Muscle layer of duodenum (tissue), 2 donors: ENCODE measurements around the gene KLHL25.
A peak's percentile ranks its signal among the peaks of the same experiment; 100 is the strongest.

Experiments used
- H3K27ac ChIP-seq: one replicate; pipeline ENCODE4 v1.7.0; 2013; ENCODE audit warnings: mild to moderate bottlenecking, low read length
- H3K27me3 ChIP-seq: one replicate; pipeline ENCODE4 v1.7.0; 2013; ENCODE audit warnings: low read depth, mild to moderate bottlenecking, control low read depth, low read length
- H3K36me3 ChIP-seq, 2 donors: one replicate each; pipeline ENCODE4 v1.7.0; 2013; ENCODE audit warnings: low read length in 2 of 2, control low read depth in 1 of 2, mild to moderate bottlenecking in 1 of 2; ENCODE audit not compliant: insufficient read depth in 2 of 2, control insufficient read depth in 1 of 2
- H3K4me1 ChIP-seq, 2 donors: one replicate each; pipeline ENCODE4 v1.7.0; 2013; ENCODE audit warnings: low read length in 2 of 2, mild to moderate bottlenecking in 2 of 2, control low read depth in 1 of 2, moderate library complexity in 1 of 2; ENCODE audit not compliant: insufficient read depth in 2 of 2, control insufficient read depth in 1 of 2
- H3K4me3 ChIP-seq, 2 donors: one replicate each; pipeline ENCODE4 v1.7.0; 2013; ENCODE audit warnings: low read length in 2 of 2, low read depth in 1 of 2, mild to moderate bottlenecking in 1 of 2
- H3K9me3 ChIP-seq, 2 donors: one replicate each; pipeline ENCODE4 v1.7.0; 2013; ENCODE audit warnings: low read length in 2 of 2, control low read depth in 1 of 2, mild to moderate bottlenecking in 1 of 2; ENCODE audit not compliant: control insufficient read depth in 1 of 2
- donor health status: healthy.

Gene KLHL25

GRCh38 chr15:85737061-85737460, 57.7 kb downstream of the KLHL25 start:
- Histone ChIP-seq H3K4me3 (no peak overlapping the region), H3K9me3 (peaks cover 0 to 11% of the 10 kb centered on the region in 2 donors), H3K4me1 (peaks cover 0 to 4% of the 10 kb centered on the region in 2 donors), H3K36me3 (peaks cover 61 to 66% of the 10 kb centered on the region in 2 donors), H3K27ac (no peak overlapping the region), H3K27me3 (no peaks in the 10 kb centered on the region)

DNA sequence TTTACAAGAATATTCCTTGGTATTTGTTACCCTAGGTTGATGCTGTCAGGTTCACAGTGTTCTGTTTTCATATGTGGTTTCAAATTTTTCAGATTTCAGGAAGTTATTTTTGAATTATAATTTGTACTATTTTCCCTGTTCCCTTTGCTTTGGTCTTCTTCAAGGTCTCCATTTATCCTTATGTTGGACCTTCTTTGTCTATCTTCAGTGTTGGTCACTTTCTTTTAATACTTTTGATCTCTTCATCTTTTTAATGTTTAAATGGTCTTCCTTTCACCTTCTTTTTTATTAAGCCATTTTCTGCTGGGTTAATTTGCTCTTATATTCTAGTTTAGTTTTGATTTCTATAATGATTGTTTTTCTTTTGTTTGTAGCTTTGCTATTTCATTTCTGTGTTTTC, 61.3 kb downstream of the KLHL25 start:
- no peaks in the 10 kb centered on the region for H3K27me3 ChIP-seq
- H3K36me3 ChIP-seq = peaks cover 60 to 80% of the 10 kb centered on the region in 2 donors
- no peak overlapping the region for H3K27ac ChIP-seq
- peaks cover 0 to 8% of the 10 kb centered on the region in 2 donors for H3K4me1 ChIP-seq
- H3K9me3 ChIP-seq = peaks cover 0 to 11% of the 10 kb centered on the region in 2 donors
- H3K4me3 ChIP-seq = peak overlapping the region in 1 of 2 donors; percentile 27

- Histone ChIP-seq H3K36me3 (peaks cover 73 to 85% of the 10 kb centered on the region in 2 donors), H3K9me3 (peaks cover 0 to 11% of the 10 kb centered on the region in 2 donors), H3K27ac (no peak overlapping the region), H3K4me3 (no peak overlapping the region), H3K4me1 (peaks cover 0 to 15% of the 10 kb centered on the region in 2 donors), H3K27me3 (no peaks in the 10 kb centered on the region)
These were observed 64.5 kb downstream of the KLHL25 start for GRCh38 chr15:85730001-85730820.

- no peak overlapping the region for H3K4me3 ChIP-seq
- H3K36me3 ChIP-seq = peaks cover 79 to 84% of the 10 kb centered on the region in 2 donors
- H3K27ac ChIP-seq = peak overlapping the region; percentile 90
These were observed 67.7 kb downstream of the KLHL25 start for GRCh38 chr15:85727068-85727467.

DNA sequence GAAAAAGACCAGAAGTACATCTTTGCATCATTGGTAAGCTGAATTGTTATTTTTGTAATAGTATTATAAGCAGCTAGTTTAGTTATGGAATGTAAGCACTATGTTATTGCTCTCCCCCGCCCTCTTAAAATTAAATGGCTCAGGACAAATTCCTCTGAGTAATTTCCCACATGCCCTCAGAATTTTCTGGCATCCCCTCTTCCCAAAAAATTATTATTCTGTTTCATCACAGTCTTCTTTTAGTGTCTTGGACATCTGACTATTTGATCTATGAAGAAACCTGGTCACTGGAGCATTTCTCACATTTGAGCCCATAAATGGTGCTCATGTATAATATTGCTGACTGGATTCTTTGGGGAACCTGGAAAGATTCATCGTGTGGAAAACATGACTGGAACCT, 68.3 kb downstream of the KLHL25 start:
- peaks cover 0 to 24% of the 10 kb centered on the region in 2 donors for H3K4me1 ChIP-seq
- no peak overlapping the region for H3K4me3 ChIP-seq
- no peaks in the 10 kb centered on the region for H3K27me3 ChIP-seq
- H3K27ac ChIP-seq = peak overlapping the region; percentile 90
- H3K9me3 ChIP-seq = no peaks in the 10 kb centered on the region
- peaks cover 79 to 83% of the 10 kb centered on the region in 2 donors for H3K36me3 ChIP-seq

More at GRCh38 chr15:85727068-85727467, 67.7 kb downstream of the KLHL25 start:
- H3K4me1 ChIP-seq = peaks cover 0 to 24% of the 10 kb centered on the region in 2 donors
- H3K9me3 ChIP-seq = no peaks in the 10 kb centered on the region
- H3K27me3 ChIP-seq = no peaks in the 10 kb centered on the region

- H3K4me3 ChIP-seq = no peak overlapping the region
- H3K36me3 ChIP-seq = peaks cover 79 to 83% of the 10 kb centered on the region in 2 donors
- H3K4me1 ChIP-seq = peaks cover 0 to 21% of the 10 kb centered on the region in 2 donors
- H3K27me3 ChIP-seq = no peaks in the 10 kb centered on the region
- no peaks in the 10 kb centered on the region for H3K9me3 ChIP-seq
- peak overlapping the region; percentile 90 for H3K27ac ChIP-seq
These were observed 69.2 kb downstream of the KLHL25 start for GRCh38 chr15:85725564-85725963.

DNA sequence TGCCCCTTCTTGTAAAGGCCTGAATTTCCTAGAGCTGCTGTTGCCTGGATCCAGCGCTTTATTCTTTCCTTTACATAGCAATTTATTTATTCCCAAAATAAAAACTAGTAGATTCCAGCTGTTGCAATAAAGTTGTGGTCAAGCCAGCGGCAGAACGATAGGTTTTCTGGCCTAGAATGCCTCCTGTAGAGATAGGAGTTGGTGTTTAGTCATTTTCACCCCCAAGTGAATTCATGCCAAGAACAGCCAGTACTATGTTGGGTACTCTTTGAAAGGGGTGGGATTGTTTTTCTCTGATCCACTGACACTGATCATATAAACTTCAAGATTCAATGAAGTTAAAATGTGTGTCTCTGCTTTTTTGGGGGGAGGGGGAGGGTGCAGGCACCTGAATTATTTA, 69.7 kb downstream of the KLHL25 start:
- Histone ChIP-seq H3K27me3 (no peaks in the 10 kb centered on the region), H3K27ac (peak overlapping the region; percentile 90), H3K9me3 (no peaks in the 10 kb centered on the region), H3K4me1 (peaks cover 0 to 16% of the 10 kb centered on the region in 2 donors), H3K4me3 (no peak overlapping the region), H3K36me3 (peaks cover 81 to 86% of the 10 kb centered on the region in 2 donors)

- H3K9me3 ChIP-seq = no peaks in the 10 kb centered on the region
- no peaks in the 10 kb centered on the region for H3K27me3 ChIP-seq
- peaks cover 85 to 86% of the 10 kb centered on the region in 2 donors for H3K36me3 ChIP-seq
- H3K27ac ChIP-seq = peak overlapping the region; percentile 20
- no peak overlapping the region for H3K4me3 ChIP-seq
- H3K4me1 ChIP-seq = peaks cover 0 to 16% of the 10 kb centered on the region in 2 donors
These were observed 70.5 kb downstream of the KLHL25 start for GRCh38 chr15:85723960-85724945.

DNA sequence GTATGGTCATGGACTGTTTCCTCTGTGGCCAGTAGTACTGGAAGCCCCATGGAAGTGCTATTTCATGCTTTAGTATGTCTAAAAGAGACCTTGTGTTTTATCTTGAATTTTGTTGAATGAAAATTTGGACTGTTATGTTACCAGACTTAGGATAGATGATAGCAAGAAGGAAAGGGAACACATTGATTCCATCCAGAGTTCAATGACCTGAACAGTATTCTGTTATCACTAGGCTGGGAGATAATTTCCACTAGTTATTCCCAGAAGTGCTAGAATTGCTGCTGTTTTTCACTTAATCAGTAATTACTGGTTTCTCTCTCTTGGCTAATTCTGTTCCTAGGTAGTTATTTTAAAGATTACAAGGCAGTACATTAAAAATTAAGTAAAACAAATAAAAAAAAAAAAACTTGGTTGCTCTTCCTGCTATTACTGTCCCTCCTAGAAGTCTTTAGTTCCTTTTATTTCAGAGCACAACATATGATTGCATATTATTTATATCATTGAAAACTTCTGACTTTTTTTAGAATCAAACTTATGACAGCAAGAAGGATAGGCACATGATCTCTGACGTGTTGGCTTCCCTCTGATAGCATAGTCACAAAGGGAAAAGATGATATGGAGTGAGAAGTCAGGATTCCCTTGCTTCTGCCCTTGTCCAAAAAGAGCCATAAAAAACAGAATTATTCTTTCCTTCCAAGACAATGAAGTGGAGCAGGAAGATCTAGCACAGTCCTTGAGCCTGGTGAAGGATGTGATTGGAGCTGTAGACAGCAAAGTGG, 72.2 kb downstream of the KLHL25 start:
- H3K27ac ChIP-seq = no peak overlapping the region
- H3K36me3 ChIP-seq = peaks cover 89 to 90% of the 10 kb centered on the region in 2 donors
- peaks cover 0 to 16% of the 10 kb centered on the region in 2 donors for H3K4me1 ChIP-seq
- H3K27me3 ChIP-seq = no peaks in the 10 kb centered on the region
- no peak overlapping the region for H3K4me3 ChIP-seq
- no peaks in the 10 kb centered on the region for H3K9me3 ChIP-seq

DNA sequence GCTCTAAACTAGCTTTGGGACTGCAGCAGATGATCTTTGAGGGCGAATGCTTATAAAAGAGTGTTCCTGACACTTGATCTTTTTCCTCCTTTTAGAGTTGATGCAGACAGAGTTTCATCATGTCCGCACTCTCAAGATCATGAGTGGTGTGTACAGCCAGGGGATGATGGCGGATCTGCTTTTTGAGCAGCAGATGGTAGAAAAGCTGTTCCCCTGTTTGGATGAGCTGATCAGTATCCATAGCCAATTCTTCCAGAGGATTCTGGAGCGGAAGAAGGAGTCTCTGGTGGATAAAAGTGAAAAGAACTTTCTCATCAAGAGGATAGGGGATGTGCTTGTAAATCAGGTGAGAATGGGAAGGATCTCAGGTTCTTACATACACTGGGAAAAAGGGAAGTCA, 75.7 kb downstream of the KLHL25 start:
- Histone ChIP-seq H3K4me1 (no peaks in the 10 kb centered on the region), H3K36me3 (peaks cover 78 to 81% of the 10 kb centered on the region in 2 donors), H3K9me3 (no peaks in the 10 kb centered on the region), H3K27me3 (no peaks in the 10 kb centered on the region), H3K27ac (no peak overlapping the region), H3K4me3 (no peak overlapping the region)
